Liver (tissue), 2 donors: ENCODE results near the gene METTL18.

Source experiments
- YY1 ChIP-seq: IDR thresholded peaks from 2 replicates; pipeline ENCODE4 v1.6.1; 2016; ENCODE audit warnings: antibody characterized with exemption, mild to moderate bottlenecking
- TF ChIP-seq, protein P1 (sequence below): IDR thresholded peaks from 2 replicates; pipeline ENCODE4 v1.6.1; 2016; ENCODE audit warnings: antibody characterized with exemption
- TF ChIP-seq, protein P2 (sequence below): fragments of 150-350 bp; IDR thresholded peaks from 2 replicates; pipeline ENCODE4 v1.5.1; 2017; ENCODE audit warnings: improper control_type of control experiment, low read depth, low read length; ENCODE audit not compliant: missing input control
- TF ChIP-seq, protein P3 (sequence below): IDR thresholded peaks from 2 replicates; pipeline ENCODE4 v1.6.1; 2016; ENCODE audit warnings: antibody characterized with exemption, mild to moderate bottlenecking
- donor health status: healthy.

DNA sequence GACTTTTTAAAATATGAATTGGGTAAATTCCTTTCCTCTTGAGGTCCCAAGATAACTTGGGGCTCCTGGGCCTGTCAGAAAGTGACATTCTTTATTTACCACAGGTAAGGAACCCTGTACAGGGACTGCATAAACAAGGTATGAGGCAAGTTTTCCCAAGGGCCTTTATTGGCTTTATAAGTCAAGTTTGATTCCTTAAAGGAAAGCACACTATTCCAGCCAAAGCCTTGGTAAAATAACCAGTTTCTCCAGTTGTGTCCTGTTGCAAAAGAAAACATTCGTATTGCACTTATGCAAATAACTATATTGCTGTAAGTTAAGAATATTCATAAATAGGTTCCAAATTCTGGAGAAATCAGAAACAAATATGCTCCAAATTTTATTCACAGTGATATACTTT, 21.9 kb upstream of the METTL18 start:
- TF ChIP-seq, protein P1, sequence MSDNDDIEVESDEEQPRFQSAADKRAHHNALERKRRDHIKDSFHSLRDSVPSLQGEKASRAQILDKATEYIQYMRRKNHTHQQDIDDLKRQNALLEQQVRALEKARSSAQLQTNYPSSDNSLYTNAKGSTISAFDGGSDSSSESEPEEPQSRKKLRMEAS = no peak
- no peak for TF ChIP-seq YY1
- TF ChIP-seq, protein P2, sequence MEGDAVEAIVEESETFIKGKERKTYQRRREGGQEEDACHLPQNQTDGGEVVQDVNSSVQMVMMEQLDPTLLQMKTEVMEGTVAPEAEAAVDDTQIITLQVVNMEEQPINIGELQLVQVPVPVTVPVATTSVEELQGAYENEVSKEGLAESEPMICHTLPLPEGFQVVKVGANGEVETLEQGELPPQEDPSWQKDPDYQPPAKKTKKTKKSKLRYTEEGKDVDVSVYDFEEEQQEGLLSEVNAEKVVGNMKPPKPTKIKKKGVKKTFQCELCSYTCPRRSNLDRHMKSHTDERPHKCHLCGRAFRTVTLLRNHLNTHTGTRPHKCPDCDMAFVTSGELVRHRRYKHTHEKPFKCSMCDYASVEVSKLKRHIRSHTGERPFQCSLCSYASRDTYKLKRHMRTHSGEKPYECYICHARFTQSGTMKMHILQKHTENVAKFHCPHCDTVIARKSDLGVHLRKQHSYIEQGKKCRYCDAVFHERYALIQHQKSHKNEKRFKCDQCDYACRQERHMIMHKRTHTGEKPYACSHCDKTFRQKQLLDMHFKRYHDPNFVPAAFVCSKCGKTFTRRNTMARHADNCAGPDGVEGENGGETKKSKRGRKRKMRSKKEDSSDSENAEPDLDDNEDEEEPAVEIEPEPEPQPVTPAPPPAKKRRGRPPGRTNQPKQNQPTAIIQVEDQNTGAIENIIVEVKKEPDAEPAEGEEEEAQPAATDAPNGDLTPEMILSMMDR = no peak
- TF ChIP-seq, protein P3, sequence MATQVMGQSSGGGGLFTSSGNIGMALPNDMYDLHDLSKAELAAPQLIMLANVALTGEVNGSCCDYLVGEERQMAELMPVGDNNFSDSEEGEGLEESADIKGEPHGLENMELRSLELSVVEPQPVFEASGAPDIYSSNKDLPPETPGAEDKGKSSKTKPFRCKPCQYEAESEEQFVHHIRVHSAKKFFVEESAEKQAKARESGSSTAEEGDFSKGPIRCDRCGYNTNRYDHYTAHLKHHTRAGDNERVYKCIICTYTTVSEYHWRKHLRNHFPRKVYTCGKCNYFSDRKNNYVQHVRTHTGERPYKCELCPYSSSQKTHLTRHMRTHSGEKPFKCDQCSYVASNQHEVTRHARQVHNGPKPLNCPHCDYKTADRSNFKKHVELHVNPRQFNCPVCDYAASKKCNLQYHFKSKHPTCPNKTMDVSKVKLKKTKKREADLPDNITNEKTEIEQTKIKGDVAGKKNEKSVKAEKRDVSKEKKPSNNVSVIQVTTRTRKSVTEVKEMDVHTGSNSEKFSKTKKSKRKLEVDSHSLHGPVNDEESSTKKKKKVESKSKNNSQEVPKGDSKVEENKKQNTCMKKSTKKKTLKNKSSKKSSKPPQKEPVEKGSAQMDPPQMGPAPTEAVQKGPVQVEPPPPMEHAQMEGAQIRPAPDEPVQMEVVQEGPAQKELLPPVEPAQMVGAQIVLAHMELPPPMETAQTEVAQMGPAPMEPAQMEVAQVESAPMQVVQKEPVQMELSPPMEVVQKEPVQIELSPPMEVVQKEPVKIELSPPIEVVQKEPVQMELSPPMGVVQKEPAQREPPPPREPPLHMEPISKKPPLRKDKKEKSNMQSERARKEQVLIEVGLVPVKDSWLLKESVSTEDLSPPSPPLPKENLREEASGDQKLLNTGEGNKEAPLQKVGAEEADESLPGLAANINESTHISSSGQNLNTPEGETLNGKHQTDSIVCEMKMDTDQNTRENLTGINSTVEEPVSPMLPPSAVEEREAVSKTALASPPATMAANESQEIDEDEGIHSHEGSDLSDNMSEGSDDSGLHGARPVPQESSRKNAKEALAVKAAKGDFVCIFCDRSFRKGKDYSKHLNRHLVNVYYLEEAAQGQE = no peak
